GM18951 (cell line): Measurements from ENCODE around the gene PIP5K1C.

Experiments used
- POLR2A ChIP-seq: IDR thresholded peaks from 4 replicates; pipeline ENCODE4 v1.6.1; 2011; ENCODE audit warnings: mild to moderate bottlenecking; ENCODE audit not compliant: insufficient read length, insufficient read depth; ENCODE audit errors: extremely low read depth
- in situ Hi-C: fragments of 300-500 bp; cut with MboI; formaldehyde crosslinking; loops from one replicate; pipeline ENCODE4 v1.12.0; 2022; ENCODE audit warnings: low sequenced_read_pairs, mixed read lengths, inconsistent platforms; ENCODE audit not compliant: unreplicated experiment

Gene PIP5K1C

GRCh38 chr19:3712663-3713611 is 12.7 kb upstream of the PIP5K1C start:
- TF ChIP-seq POLR2A, result no peak
- in situ Hi-C loops, result no loop called here

- in situ Hi-C loops, result no loop called here
- TF ChIP-seq POLR2A, result no peak
Measured at GRCh38 chr19:3710265-3710812, 10.1 kb upstream of the PIP5K1C start.

- in situ Hi-C loops, result no loop called here
- no peak for TF ChIP-seq POLR2A
Measured at GRCh38 chr19:3708207-3708931, 8.1 kb upstream of the PIP5K1C start, which contains the start of gene TJP3. Gene TJP3 (plus strand): TSS chr19:3708384. CDS start chr19:3728433, 20,049 bp downstream.

GRCh38 chr19:3707868-3708206 is 7.6 kb upstream of the PIP5K1C start:
- no peak for TF ChIP-seq POLR2A
- in situ Hi-C loops, result no loop called here

GRCh38 chr19:3701200-3701599 is 932 bp upstream of the PIP5K1C start:
- in situ Hi-C loops, result no loop called here
- TF ChIP-seq POLR2A, result no peak

- TF ChIP-seq POLR2A, result no peak
- in situ Hi-C loops, result no loop called here
Measured at GRCh38 chr19:3699741-3700241, 477 bp downstream of the PIP5K1C start.

GRCh38 chr19:3698974-3699740 is 1.1 kb downstream of the PIP5K1C start:
- no peak for TF ChIP-seq POLR2A
- in situ Hi-C loops, result no loop called here

- TF ChIP-seq POLR2A, result no peak
- in situ Hi-C loops, result no loop called here
Measured at GRCh38 chr19:3698386-3698950, 1.8 kb downstream of the PIP5K1C start.

GRCh38 chr19:3697671-3698385 is 2.4 kb downstream of the PIP5K1C start:
- no peak for TF ChIP-seq POLR2A
- in situ Hi-C loops, result no loop called here

GRCh38 chr19:3697094-3697493 is 3.2 kb downstream of the PIP5K1C start:
- in situ Hi-C loops, result no loop called here
- TF ChIP-seq POLR2A, result no peak

- TF ChIP-seq POLR2A, result no peak
- in situ Hi-C loops, result no loop called here
Measured at GRCh38 chr19:3696660-3696995, 3.6 kb downstream of the PIP5K1C start.

- in situ Hi-C loops, result no loop called here
Measured at GRCh38 chr19:3695986-3696659, 4.1 kb downstream of the PIP5K1C start.

More at GRCh38 chr19:3695986-3696659, 4.1 kb downstream of the PIP5K1C start:
- no peak for TF ChIP-seq POLR2A
